Measurements from ENCODE around the gene POU6F2. TPM values are rescaled to one million over a fixed set of nuclear protein-coding genes. Genes with fewer than 3 reads are reported as not detected.

Gene POU6F2
- total and polyA plus RNA-seq, 2 of the 4 experiments (the other 2 are of a cell fraction): not detected

DNA sequence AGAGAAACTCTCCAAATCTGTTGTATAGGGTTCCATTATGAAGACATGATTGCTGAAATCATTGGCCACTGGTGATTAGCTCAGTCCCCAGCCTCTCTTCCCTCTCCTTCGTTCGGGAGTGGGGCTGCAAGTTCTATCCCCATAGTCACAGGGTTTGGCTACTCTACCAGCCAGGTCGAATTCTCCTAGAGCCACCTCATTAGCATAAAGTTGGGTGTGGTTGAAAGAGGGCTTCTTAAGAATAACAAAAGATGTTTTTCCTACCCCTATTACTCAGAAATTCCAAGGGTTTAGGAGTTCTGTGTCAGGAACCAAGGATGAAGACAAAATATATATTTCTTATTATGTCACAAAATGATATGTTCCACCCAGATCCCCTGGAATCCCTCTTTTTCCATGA lies 422.3 kb downstream of the POU6F2 start:
- TF ChIP-seq, protein P1, sequence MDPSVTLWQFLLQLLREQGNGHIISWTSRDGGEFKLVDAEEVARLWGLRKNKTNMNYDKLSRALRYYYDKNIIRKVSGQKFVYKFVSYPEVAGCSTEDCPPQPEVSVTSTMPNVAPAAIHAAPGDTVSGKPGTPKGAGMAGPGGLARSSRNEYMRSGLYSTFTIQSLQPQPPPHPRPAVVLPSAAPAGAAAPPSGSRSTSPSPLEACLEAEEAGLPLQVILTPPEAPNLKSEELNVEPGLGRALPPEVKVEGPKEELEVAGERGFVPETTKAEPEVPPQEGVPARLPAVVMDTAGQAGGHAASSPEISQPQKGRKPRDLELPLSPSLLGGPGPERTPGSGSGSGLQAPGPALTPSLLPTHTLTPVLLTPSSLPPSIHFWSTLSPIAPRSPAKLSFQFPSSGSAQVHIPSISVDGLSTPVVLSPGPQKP (IDR thresholded peaks at IDR 0.05; ENCODE audit: borderline replicate concordance, low read depth, low read length): no peak
- no peak for TF ChIP-seq BHLHE40 (IDR thresholded peaks at IDR 0.05; ENCODE audit: low read depth, low read length)
- TF ChIP-seq NFE2L2 (IDR thresholded peaks at IDR 0.05; ENCODE audit: low read depth, low read length): no peak
- TF ChIP-seq, protein P2, sequence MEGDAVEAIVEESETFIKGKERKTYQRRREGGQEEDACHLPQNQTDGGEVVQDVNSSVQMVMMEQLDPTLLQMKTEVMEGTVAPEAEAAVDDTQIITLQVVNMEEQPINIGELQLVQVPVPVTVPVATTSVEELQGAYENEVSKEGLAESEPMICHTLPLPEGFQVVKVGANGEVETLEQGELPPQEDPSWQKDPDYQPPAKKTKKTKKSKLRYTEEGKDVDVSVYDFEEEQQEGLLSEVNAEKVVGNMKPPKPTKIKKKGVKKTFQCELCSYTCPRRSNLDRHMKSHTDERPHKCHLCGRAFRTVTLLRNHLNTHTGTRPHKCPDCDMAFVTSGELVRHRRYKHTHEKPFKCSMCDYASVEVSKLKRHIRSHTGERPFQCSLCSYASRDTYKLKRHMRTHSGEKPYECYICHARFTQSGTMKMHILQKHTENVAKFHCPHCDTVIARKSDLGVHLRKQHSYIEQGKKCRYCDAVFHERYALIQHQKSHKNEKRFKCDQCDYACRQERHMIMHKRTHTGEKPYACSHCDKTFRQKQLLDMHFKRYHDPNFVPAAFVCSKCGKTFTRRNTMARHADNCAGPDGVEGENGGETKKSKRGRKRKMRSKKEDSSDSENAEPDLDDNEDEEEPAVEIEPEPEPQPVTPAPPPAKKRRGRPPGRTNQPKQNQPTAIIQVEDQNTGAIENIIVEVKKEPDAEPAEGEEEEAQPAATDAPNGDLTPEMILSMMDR (conservative IDR thresholded peaks at IDR 0.05; ENCODE audit: low read depth, low read length): no peak
- no peak for TF ChIP-seq SMC3 (IDR thresholded peaks at IDR 0.05; ENCODE audit: low read depth, low read length)
- no peak for TF ChIP-seq FOS (IDR thresholded peaks at IDR 0.05; ENCODE audit: low read depth, low read length)
- TF ChIP-seq RFX5 (IDR thresholded peaks at IDR 0.05; ENCODE audit: low read depth, low read length): no peak
- TF ChIP-seq MAZ (IDR thresholded peaks at IDR 0.05; ENCODE audit: borderline replicate concordance, low read depth, low read length): no peak
- no peak for TF ChIP-seq RAD21 (IDR thresholded peaks at IDR 0.05; ENCODE audit: low read length)
- DNase-seq: no peak
- no peak overlapping the region for H2AK5ac ChIP-seq (ENCODE audit: low read depth, low read length)
- no peak overlapping the region for H2BK15ac ChIP-seq (ENCODE audit: low read depth, low read length)
- no peak overlapping the region for H3K18ac ChIP-seq (ENCODE audit: low read depth, low read length)
- WGBS, 2 experiments (ENCODE audit: extremely low coverage in 2 of 2, insufficient read length in 1 of 2): no CpG with 5 or more reads among the region's 3 CpGs
- H3K14ac ChIP-seq (replicated peaks; ENCODE audit: low read depth, low read length): no peak overlapping the region
- no peaks in the 10 kb centered on the region for H3K36me3 ChIP-seq (ENCODE audit: control insufficient read depth, insufficient read depth, low read length)
- CTCF ChIA-PET: no interaction called here
- H3K23ac ChIP-seq (ENCODE audit: low read depth, low read length): no peak overlapping the region
- H3K9ac ChIP-seq (ENCODE audit: low read depth, low read length): no peak overlapping the region
- no peaks in the 10 kb centered on the region for H4K20me1 ChIP-seq (ENCODE audit: insufficient read depth, low read length)
- no peak overlapping the region for H3K4me3 ChIP-seq (ENCODE audit: insufficient read depth, low read depth, low read length)
- H2AK9ac ChIP-seq (replicated peaks; ENCODE audit: low read depth, low read length, poor library complexity): no peak overlapping the region
- H3K4ac ChIP-seq (ENCODE audit: low read depth, low read length): no peak overlapping the region
- no peak overlapping the region for H3K27ac ChIP-seq (ENCODE audit: insufficient read depth, low read length)
- H2BK20ac ChIP-seq (ENCODE audit: low read depth, low read length): no peak overlapping the region
- no peak overlapping the region for H3K56ac ChIP-seq (ENCODE audit: extremely low read depth, insufficient read depth, low read length)
- H4K91ac ChIP-seq (ENCODE audit: insufficient read depth, low read depth, low read length): no peak overlapping the region
- H2AFZ ChIP-seq (replicated peaks; ENCODE audit: low read length, poor library complexity): no peak overlapping the region
- POLR2A ChIA-PET (ENCODE audit: unreplicated experiment): no interaction called here
- no peaks in the 10 kb centered on the region for H3K9me3 ChIP-seq (ENCODE audit: control insufficient read depth, insufficient read depth, low read length)
- H3K79me1 ChIP-seq (ENCODE audit: low read depth in 1 of 2, low read length in 2 of 2): no peaks in the 10 kb centered on the region
- H3K4me2 ChIP-seq (ENCODE audit: low read depth, low read length): no peak overlapping the region
- dilution Hi-C loops (cut with HindIII; ENCODE audit: low sequenced_read_pairs, unreplicated experiment) (no loop called here), in situ Hi-C loops (cut with MboI; ENCODE audit: low sequenced_read_pairs) (no loop called here), intact Hi-C loops (cut with micrococcal nuclease) (no loop called here)
- H2BK5ac ChIP-seq (ENCODE audit: low read depth, low read length, poor library complexity, severe bottlenecking): no peak overlapping the region
- H3K4me1 ChIP-seq (ENCODE audit: control insufficient read depth, insufficient read depth, low read length): no peaks in the 10 kb centered on the region
- H3K27me3 ChIP-seq (ENCODE audit: control insufficient read depth, insufficient read depth, low read length): no peaks in the 10 kb centered on the region
- no TSS peak for BruUV-seq (replicated peaks)
- H2BK120ac ChIP-seq (ENCODE audit: low read depth, low read length): no peak overlapping the region
- no peak overlapping the region for H4K8ac ChIP-seq (ENCODE audit: low read depth in 2 of 2, low read length in 2 of 2)
- no peaks in the 10 kb centered on the region for H3K9me1 ChIP-seq (ENCODE audit: insufficient read depth, low read length)
- no peak for ATAC-seq (ENCODE audit: low read depth)
- no peak overlapping the region for H4K5ac ChIP-seq (ENCODE audit: low read depth, low read length)

Data from IMR-90 (cell line).